CD1c-positive myeloid dendritic cell (primary cell): ENCODE data around the gene CAPN14.

Experiments
- DNase-seq: peaks from one replicate; pipeline ENCODE4 v3.0.0-alpha.2; 2016; ENCODE audit errors: extremely low spot score

CAPN14 gene

GRCh38 chr2:31217465-31218200 lies at the start of gene CAPN14:
Gene CAPN14 (minus strand): TSS chr2:31217515. CDS start chr2:31205447, 12,068 bp downstream.
- DNase-seq: no peak

- DNase-seq: no peak
Observed at GRCh38 chr2:31266804-31267203, 49.5 kb upstream of the CAPN14 start.

- DNase-seq: no peak
Observed at GRCh38 chr2:31265234-31265633, 47.9 kb upstream of the CAPN14 start.

- DNase-seq: no peak
Observed at GRCh38 chr2:31263636-31264190, 46.4 kb upstream of the CAPN14 start.

GRCh38 chr2:31260870-31261269 lies 43.6 kb upstream of the CAPN14 start:
- DNase-seq: no peak

GRCh38 chr2:31259075-31259474 lies 41.8 kb upstream of the CAPN14 start:
- DNase-seq: no peak

GRCh38 chr2:31258351-31258750 lies 41.0 kb upstream of the CAPN14 start:
- DNase-seq: no peak

- DNase-seq: no peak
Observed at GRCh38 chr2:31256611-31257382, 39.5 kb upstream of the CAPN14 start.

GRCh38 chr2:31255911-31256571 lies 38.7 kb upstream of the CAPN14 start:
- no peak for DNase-seq

DNA sequence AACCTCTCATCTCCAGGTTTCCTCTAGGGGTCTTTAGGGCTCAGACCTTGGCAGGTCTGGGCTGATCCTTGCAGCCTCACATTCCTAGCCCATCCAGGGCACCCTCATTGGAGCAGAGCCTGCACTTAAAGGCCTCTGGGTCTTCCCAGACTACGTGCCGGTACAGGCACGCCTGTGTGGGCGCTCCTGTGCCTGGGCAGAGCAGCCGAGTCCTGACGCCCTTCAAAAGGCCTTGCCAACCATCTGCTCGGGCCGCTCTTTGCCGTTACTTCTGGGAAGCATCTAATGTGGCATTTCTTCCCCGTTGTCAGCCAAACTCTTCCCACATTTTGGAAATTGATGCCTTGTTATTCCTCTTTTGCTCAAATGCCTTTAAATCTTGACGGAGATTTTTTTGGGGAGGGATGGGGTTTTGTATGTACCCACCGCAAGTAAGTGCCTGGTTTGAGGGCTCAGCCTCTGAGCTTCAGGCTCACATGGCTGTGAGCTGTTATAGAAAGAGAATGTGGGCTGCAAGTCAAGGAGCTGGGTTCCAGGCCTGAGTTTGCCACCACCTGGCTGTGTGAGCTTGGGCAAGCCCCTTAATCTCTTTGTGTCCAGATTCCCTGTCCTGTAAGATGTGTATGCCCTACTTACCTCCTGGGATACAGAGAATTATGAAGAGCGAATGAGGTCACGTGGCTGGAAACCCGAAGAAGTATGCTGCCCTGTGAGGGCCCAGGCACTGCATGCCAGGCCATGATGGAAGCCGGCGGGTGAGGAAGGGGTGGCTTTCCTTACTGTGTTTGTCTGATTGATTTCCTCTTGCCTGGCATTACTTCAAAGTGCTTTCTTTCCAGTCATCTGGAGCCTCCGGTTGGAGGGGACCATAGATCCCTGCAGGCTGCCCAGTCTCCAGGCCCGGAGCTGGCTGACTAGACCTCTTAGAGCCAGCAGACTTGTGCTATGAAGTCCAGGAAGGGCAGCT lies 37.2 kb upstream of the CAPN14 start:
- DNase-seq: no peak

DNA sequence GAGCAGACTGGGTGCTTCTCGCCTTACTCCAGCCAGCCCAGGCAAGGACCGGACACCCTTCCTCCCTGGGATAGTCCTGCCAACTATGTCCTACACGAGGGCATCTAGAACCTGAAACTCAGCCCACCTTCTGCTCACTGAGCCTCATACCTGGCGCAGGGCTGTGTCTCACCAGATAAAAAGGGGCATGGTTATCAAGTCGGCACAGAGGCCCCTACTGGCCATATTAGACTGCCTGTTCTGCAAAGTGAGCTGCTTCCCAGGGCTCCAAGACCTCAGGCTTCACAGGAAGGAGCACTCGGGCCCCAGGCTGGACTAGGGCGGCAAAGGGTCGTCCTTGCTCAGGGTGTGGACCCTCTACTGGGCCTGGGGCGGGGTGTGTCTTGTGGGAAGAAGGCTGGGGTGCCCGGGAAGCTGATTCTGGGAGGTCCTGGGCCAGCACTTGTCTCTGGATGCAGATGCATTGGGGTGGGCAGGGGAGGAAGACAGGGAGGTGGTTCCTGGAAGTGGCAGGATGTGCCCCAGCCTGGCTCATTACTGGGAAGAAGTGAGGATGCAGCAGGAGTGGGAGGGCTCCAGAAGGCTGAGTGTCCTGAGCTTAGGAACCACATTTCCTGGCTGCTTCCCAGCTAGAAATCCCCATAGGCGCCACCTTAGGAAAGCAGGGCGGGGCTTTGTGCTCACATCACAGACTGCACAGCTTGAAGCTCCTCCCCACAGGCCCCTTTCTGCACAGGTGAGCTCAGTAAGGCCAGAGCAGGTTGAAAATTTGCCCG lies 36.2 kb upstream of the CAPN14 start:
- DNase-seq: no peak

GRCh38 chr2:31251851-31252250 lies 34.5 kb upstream of the CAPN14 start:
- DNase-seq: no peak

- DNase-seq: no peak
Observed at GRCh38 chr2:31251018-31251417, 33.7 kb upstream of the CAPN14 start.

DNA sequence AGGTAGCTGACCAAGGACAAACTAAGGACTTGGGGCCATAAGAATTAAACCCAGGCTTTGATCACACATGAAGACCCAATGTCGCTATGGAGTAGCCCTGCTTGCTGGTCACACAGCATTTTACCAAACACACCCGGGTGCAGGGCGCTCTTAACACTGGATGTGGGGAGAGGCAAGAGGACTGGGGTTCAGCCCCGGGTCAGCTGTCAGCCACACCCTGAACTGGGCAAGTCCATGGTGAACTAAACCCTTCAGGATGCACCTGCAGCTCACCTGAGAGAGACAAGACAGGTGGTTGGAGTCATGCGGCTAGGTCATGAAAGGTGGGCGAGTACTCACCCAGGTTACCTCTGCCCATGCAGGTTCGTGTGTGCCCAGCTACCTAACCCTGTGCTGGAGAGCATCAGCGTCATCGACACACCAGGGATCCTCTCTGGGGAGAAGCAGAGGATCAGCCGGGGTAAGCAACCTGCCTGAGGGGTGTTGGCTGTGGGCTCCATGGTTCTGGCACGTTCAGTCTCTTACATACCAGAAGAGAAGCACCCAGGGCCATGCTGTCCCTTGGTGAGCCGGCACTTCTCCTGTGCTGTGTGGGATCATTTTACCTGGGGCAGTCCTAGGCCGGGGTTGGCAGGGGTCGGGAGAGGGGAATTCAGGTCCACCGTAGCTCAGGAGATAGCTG lies 31.8 kb upstream of the CAPN14 start:
- no peak for DNase-seq

GRCh38 chr2:31248139-31248538 lies 30.8 kb upstream of the CAPN14 start:
- DNase-seq: no peak

DNA sequence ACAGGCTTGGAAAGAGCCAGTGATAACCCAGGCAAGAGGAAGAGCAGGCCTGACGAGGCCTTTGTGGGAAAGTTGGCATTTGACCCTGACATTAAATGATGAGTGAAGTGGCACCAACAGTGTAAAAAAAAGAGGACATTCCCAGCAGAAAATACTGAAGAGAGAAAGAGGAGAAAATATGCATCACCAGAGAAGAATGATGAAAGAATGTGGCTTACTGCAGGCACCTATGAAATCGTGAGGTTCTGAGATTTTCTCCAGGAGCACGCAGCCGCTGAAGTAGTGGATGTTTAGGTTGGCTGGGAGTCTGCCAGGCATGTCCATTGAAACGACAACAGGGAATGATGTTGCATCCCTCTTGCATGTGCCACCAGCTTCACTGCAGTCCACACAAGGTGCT lies 30.4 kb upstream of the CAPN14 start:
- no peak for DNase-seq

- DNase-seq: no peak
Observed at GRCh38 chr2:31246184-31246852, 29.0 kb upstream of the CAPN14 start.

- DNase-seq: no peak
Observed at GRCh38 chr2:31244101-31244500, 26.8 kb upstream of the CAPN14 start.

DNA sequence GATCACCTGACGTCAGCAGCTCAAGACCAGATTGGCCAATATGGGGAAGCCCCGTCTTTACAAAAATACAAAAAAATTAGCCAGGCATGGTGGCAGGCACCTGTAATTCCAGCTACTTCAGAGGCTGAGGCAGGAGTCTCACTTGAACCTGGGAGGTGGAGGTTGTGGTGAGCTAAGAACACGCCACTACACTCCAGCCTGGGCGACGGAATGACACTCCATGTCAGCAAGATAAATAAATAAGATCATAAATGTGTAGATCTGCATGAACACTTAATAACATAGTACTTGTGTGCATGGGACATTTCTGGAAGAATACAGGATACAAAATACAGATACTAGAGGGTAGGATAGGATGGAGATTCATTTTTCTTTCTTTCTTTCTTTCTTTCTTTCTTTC lies 25.7 kb upstream of the CAPN14 start:
- no peak for DNase-seq
